SK-N-MC (cell line): ENCODE measurements around the gene SPTB.

Source experiments
- EZH2 ChIP-seq: fragments of 200-600 bp; sonication (generic); IDR thresholded peaks from one replicate; pipeline ENCODE4 v1.6.1; 2017; ENCODE audit warnings: antibody characterized with exemption
- POLR2AphosphoS5 ChIP-seq: IDR thresholded peaks from 2 replicates; pipeline ENCODE4 v1.6.1; 2012; ENCODE audit warnings: mild to moderate bottlenecking, low read depth, low read length, borderline replicate concordance

DNA sequence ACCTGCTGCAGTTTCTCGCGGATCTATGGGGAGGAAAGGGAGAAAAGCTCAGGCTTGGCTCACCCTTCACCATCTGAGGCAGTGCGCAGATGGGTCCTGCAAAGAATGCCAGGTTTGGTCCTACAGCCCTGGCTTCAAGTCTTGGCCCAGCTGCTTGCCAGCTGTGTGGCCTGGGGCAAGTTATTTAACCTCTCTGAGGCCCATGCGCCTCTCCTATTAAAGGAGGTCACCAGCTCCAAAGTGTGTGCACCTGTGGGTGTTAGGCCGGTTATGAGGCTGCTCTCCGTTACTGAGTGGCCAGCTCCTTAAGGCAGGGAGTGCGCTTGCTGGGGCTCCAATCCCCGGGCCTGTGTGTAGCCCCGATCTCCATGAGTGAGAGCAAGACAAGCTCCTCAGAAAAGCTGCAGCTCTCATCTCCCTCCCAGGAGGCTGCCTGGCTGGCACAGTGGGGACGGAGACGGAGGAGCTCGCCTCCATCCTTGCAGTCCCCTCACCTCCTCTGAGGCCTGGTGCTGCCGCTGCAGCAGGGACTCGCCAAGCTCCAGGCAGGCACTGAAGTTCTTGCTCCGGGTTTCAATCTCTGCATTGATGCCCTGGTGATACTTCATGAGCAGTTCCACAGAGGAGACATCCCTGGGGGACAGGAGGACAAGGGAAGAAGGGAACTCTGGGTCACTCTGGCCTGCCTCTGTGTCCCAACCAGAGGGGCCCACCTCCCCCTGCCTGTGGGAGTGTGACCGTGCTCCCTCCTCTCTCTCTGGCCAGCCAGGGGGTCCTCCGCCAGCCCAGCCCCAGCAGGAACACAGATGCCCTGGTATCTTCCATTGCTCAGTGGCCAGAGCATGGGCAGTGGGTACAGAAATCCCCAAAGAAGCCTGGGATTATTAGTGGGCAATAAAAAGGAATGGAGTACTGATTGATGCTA, 110.3 kb downstream of the SPTB start:
- TF ChIP-seq POLR2AphosphoS5 (no peak), EZH2 (no peak)
